Measurements from ENCODE around the gene MAP1B. TPM values are rescaled to one million over a fixed set of nuclear protein-coding genes. Genes with fewer than 3 reads are reported as not detected.
A peak's percentile ranks its signal among the peaks of the same experiment; 100 is the strongest.

MAP1B gene
- total and polyA plus RNA-seq, 2 of the 4 experiments (the other 2 are of a cell fraction): 41.1 to 183 TPM

DNA sequence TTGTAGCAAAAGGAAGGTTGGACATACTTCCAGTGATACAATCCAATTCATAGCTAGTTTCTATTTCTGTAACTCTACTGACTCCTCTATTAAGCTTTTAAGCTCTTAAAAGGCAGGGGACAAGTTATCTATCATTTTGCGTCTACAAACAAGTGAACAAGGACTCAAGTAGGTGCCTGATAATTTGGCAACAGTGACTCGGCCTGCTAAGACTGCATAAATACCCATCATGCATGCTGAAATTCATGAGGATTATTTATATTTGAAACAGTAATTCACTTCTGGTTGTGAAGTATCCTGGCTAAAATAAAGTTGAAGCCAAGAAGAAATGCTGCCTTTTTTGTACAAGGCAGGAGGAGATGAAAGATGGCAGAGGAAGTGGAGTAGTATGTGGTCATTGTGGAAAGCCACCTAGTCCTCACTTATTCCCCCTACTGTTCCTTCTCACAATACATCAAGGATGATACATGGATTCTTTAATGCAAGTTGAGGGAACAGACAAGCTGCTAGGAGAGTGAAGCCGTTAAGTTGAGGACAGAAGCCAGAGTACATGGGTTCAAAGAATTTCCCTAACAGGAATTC, 138.8 kb downstream of the MAP1B start:
- H3K4me2 ChIP-seq (ENCODE audit: low read depth, low read length): peak overlapping the region; percentile 62; the same call in 1 of the 2 replicates
- no peak for DNase-seq

More for the DNA sequence above, 138.8 kb downstream of the MAP1B start:
- in situ Hi-C loops (cut with MboI; ENCODE audit: low sequenced_read_pairs): no loop called here
- Histone ChIP-seq H3K9ac (ENCODE audit: low read depth, low read length) (no peak overlapping the region; the same call in 1 of the 2 replicates), H4K8ac (ENCODE audit: low read depth in 2 of 2, low read length in 2 of 2) (peak overlapping the region in 1 of 2 experiments; percentile 58; a peak in 1 of 4 replicates), H3K23ac (ENCODE audit: low read depth, low read length) (peak overlapping the region; percentile 75), H3K14ac (replicated peaks; ENCODE audit: low read depth, low read length) (peak overlapping the region; percentile 88), H3K56ac (ENCODE audit: extremely low read depth, insufficient read depth, low read length) (no peak overlapping the region; the same call in 1 of the 2 replicates), H3K4ac (ENCODE audit: low read depth, low read length) (peak overlapping the region; percentile 81), H3K4me1 (ENCODE audit: control insufficient read depth, insufficient read depth, low read length) (peaks cover 14% of the 10 kb centered on the region; the same call in 1 of the 2 replicates), H4K91ac (ENCODE audit: insufficient read depth, low read depth, low read length) (peak overlapping the region; percentile 49; the same call in 1 of the 2 replicates), H2BK5ac (ENCODE audit: low read depth, low read length, poor library complexity, severe bottlenecking) (peak overlapping the region; percentile 89), H3K18ac (ENCODE audit: low read depth, low read length) (peak overlapping the region; percentile 90; the same call in 1 of the 2 replicates), H3K9me1 (ENCODE audit: insufficient read depth, low read length) (peaks cover 12% of the 10 kb centered on the region), H2AK9ac (replicated peaks; ENCODE audit: low read depth, low read length, poor library complexity) (no peak overlapping the region), H3K27ac (ENCODE audit: insufficient read depth, low read length) (peak overlapping the region; percentile 37; the same call in 1 of the 2 replicates), H3K4me3 (ENCODE audit: insufficient read depth, low read depth, low read length) (no peak overlapping the region), H2AK5ac (ENCODE audit: low read depth, low read length) (peak overlapping the region; percentile 89; the same call in 1 of the 2 replicates), H3K9me3 (ENCODE audit: control insufficient read depth, insufficient read depth, low read length) (no peaks in the 10 kb centered on the region), H3K79me1 (ENCODE audit: low read depth in 1 of 2, low read length in 2 of 2) (peaks cover 6 to 43% of the 10 kb centered on the region in 2 experiments; a peak in 3 of 4 replicates), H2BK20ac (ENCODE audit: low read depth, low read length) (peak overlapping the region; percentile 83), H2BK120ac (ENCODE audit: low read depth, low read length) (peak overlapping the region; percentile 78; the same call in 1 of the 2 replicates), H3K27me3 (ENCODE audit: control insufficient read depth, insufficient read depth, low read length) (no peaks in the 10 kb centered on the region), H4K5ac (ENCODE audit: low read depth, low read length) (peak overlapping the region; percentile 77; the same call in 1 of the 2 replicates), H2BK15ac (ENCODE audit: low read depth, low read length) (peak overlapping the region; percentile 64; the same call in 1 of the 3 replicates), H4K20me1 (ENCODE audit: insufficient read depth, low read length) (0 out of 2 replicates have a peak, but pooled peaks cover 4% of the 10 kb centered on the region), H2AFZ (replicated peaks; ENCODE audit: low read length, poor library complexity) (no peak overlapping the region), H3K36me3 (ENCODE audit: control insufficient read depth, insufficient read depth, low read length) (no peaks in the 10 kb centered on the region)
- CTCF ChIA-PET: interaction anchor here (1.2 kb wide), 1 partner anchor 113 kb away, joined by 3 read pairs; no protein-coding TSS in a partner anchor
- WGBS, 2 experiments (ENCODE audit: extremely low coverage in 2 of 2, insufficient read length in 1 of 2): no CpG with 5 or more reads among the region's 3 CpGs
- POLR2A ChIA-PET (ENCODE audit: unreplicated experiment): no interaction called here
- intact Hi-C loops (cut with micrococcal nuclease): loop anchor here (5.0 kb wide), 3 partner anchors 61 to 109 kb away; no protein-coding TSS in a partner anchor
- no peak for TF ChIP-seq MAFK (IDR thresholded peaks at IDR 0.05; ENCODE audit: low read depth, low read length)
- TF ChIP-seq RCOR1 (IDR thresholded peaks at IDR 0.05; ENCODE audit: insufficient replicate concordance, low read length): no peak
- no peak for TF ChIP-seq ELK1 (IDR thresholded peaks at IDR 0.05; ENCODE audit: borderline replicate concordance, low read depth, low read length)
- TF ChIP-seq, protein P1, sequence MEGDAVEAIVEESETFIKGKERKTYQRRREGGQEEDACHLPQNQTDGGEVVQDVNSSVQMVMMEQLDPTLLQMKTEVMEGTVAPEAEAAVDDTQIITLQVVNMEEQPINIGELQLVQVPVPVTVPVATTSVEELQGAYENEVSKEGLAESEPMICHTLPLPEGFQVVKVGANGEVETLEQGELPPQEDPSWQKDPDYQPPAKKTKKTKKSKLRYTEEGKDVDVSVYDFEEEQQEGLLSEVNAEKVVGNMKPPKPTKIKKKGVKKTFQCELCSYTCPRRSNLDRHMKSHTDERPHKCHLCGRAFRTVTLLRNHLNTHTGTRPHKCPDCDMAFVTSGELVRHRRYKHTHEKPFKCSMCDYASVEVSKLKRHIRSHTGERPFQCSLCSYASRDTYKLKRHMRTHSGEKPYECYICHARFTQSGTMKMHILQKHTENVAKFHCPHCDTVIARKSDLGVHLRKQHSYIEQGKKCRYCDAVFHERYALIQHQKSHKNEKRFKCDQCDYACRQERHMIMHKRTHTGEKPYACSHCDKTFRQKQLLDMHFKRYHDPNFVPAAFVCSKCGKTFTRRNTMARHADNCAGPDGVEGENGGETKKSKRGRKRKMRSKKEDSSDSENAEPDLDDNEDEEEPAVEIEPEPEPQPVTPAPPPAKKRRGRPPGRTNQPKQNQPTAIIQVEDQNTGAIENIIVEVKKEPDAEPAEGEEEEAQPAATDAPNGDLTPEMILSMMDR (conservative IDR thresholded peaks at IDR 0.05; ENCODE audit: low read depth, low read length): no peak
- TF ChIP-seq RAD21 (IDR thresholded peaks at IDR 0.05; ENCODE audit: low read length): no peak
- no peak for TF ChIP-seq CEBPB (IDR thresholded peaks at IDR 0.05; ENCODE audit: low read depth, low read length)
- TF ChIP-seq MAZ (IDR thresholded peaks at IDR 0.05; ENCODE audit: borderline replicate concordance, low read depth, low read length): no peak
- no peak for ATAC-seq (ENCODE audit: low read depth)
- BruUV-seq (replicated peaks): no TSS peak
- dilution Hi-C loops (cut with HindIII; ENCODE audit: low sequenced_read_pairs, unreplicated experiment): no loop called here
